K562 (cell line): ENCODE results near the gene DPYSL4. TPM values are rescaled to one million over a fixed set of nuclear protein-coding genes. Genes with fewer than 3 reads are reported as not detected.

Source experiments
- ATAC-seq: fragments of 200-7000 bp; cut with Tn5 transposase; 3 replicates; pipeline ENCODE4 v1.9.1; 2020; ENCODE audit warnings: moderate library complexity
- BruUV-seq: library from RNA; stranded (reverse); fragments of 400-500 nt; replicated peaks from 2 replicates; lab custom pipeline; 2021; lab: Mats Ljungman, UMichigan
- CTCF ChIA-PET: fragments of 300-600 bp; formaldehyde crosslinking; extraction: SDS; loops from one replicate; lab custom pipeline; 2021; ENCODE audit warnings: low intra/inter-chr PET ratio; lab: Yijun Ruan, JAX
- POLR2A ChIA-PET: fragments of 300-600, 350-650 bp; sonication (Branson Sonifier 250); formaldehyde crosslinking; extraction: SDS; loops from one replicate; lab custom pipeline; 2021; ENCODE audit warnings: antibody characterized with exemption, inconsistent platforms; lab: Yijun Ruan, JAX
- DNase-seq, 4 experiments: peaks; one replicate each; pipeline versions ENCODE4 v3.0.0 to v3.0.0-alpha.2; 2011 to 2018; ENCODE audit warnings: low spot score in 3 of 4, mixed read lengths in 3 of 4; ENCODE audit errors: extremely low read depth in 1 of 4
- FAIRE-seq: peaks from 2 replicates; lab custom pipeline; 2011; peaks lifted over from hg19 to GRCh38; lab: Jason Lieb, UNC
- H2AFZ ChIP-seq: 2 replicates; pipeline ENCODE4 v1.6.0; 2011; ENCODE audit warnings: low read depth, low read length, control low read depth, inconsistent platforms
- H3K27ac ChIP-seq: fragments of 200-600 bp; 3 replicates; pipeline ENCODE4 v1.8.0; 2011; ENCODE audit warnings: low read depth, mild to moderate bottlenecking, control low read depth, inconsistent platforms, low read length, moderate library complexity, mixed read lengths; ENCODE audit errors: extremely low read depth
- H3K27me3 ChIP-seq, 2 experiments: fragments of 300-600 bp in 1 of 2; 2 replicates in 1 of 2; 3 replicates in 1 of 2; pipeline versions ENCODE4 v1.6.0 to v1.8.0; 2011; ENCODE audit warnings: inconsistent platforms in 2 of 2, low read length in 2 of 2, mild to moderate bottlenecking in 1 of 2, mixed read lengths in 1 of 2, moderate library complexity in 1 of 2; ENCODE audit not compliant: control insufficient read depth in 2 of 2, insufficient read depth in 2 of 2
- H3K36me3 ChIP-seq: fragments of 300-600 bp; 3 replicates; pipeline ENCODE4 v1.8.0; 2011; ENCODE audit warnings: mild to moderate bottlenecking, low read length, inconsistent platforms; ENCODE audit not compliant: control insufficient read depth, insufficient read depth
- H3K4me1 ChIP-seq, 2 experiments: fragments of 200-600 bp in 1 of 2; replicated peaks in 1 of 2; 2 replicates in 1 of 2; 3 replicates in 1 of 2; pipeline versions ENCODE4 v1.5.1 to v1.8.0; 2011; ENCODE audit warnings: inconsistent platforms in 2 of 2, low read length in 2 of 2, mild to moderate bottlenecking in 1 of 2, mixed read lengths in 1 of 2, moderate library complexity in 1 of 2; ENCODE audit not compliant: control insufficient read depth in 2 of 2, insufficient read depth in 2 of 2
- H3K4me2 ChIP-seq: 2 replicates; pipeline ENCODE4 v1.6.1; 2011; ENCODE audit warnings: low read length, control low read depth, inconsistent platforms, mixed read lengths; ENCODE audit not compliant: insufficient read depth
- H3K4me3 ChIP-seq: fragments of 200-600 bp; sonication (generic), shearing (Covaris generic); 2 replicates; pipeline ENCODE4 v1.5.1; 2016; ENCODE audit warnings: control low read depth, inconsistent platforms
- H3K79me2 ChIP-seq: fragments of 200-600 bp; 3 replicates; pipeline ENCODE4 v1.8.0; 2011; ENCODE audit warnings: low read length, inconsistent platforms; ENCODE audit not compliant: control insufficient read depth, insufficient read depth
- H3K9ac ChIP-seq, 2 experiments: 2 replicates each; pipeline versions ENCODE4 v1.6.0 to v1.6.1; 2011; ENCODE audit warnings: low read depth in 2 of 2, low read length in 2 of 2, control low read depth in 1 of 2, inconsistent platforms in 1 of 2, mild to moderate bottlenecking in 1 of 2, mixed read lengths in 1 of 2; ENCODE audit not compliant: insufficient read depth in 1 of 2
- H3K9me1 ChIP-seq: one replicate; pipeline ENCODE4 v1.6.0; 2011; ENCODE audit warnings: inconsistent platforms, mild to moderate bottlenecking, low read length, moderate library complexity; ENCODE audit not compliant: control insufficient read depth, insufficient read depth
- H3K9me3 ChIP-seq: replicated peaks from 2 replicates; pipeline ENCODE4 v1.5.1; 2011; ENCODE audit warnings: low read depth, low read length, inconsistent platforms; ENCODE audit not compliant: control insufficient read depth, insufficient read depth
- H4K20me1 ChIP-seq: replicated peaks from 2 replicates; pipeline ENCODE4 v1.6.1; 2011; ENCODE audit warnings: low read length, inconsistent platforms, mixed read lengths; ENCODE audit not compliant: control insufficient read depth, insufficient read depth
- ATF2 ChIP-seq: sonication (generic); formaldehyde crosslinking; IDR thresholded peaks from 2 replicates; pipeline ENCODE4 v1.8.1; 2022; ENCODE audit warnings: missing genetic modification reagents
- BCLAF1 ChIP-seq, 2 experiments: fragments of 450-650 bp in 1 of 2; IDR thresholded peaks; 2 replicates each; pipeline ENCODE4 v1.6.1; 2011 to 2017; ENCODE audit warnings: low read depth in 2 of 2, antibody characterized with exemption in 1 of 2, borderline replicate concordance in 1 of 2, low read length in 1 of 2, mild to moderate bottlenecking in 1 of 2, mixed read lengths in 1 of 2; ENCODE audit not compliant: control insufficient read depth in 1 of 2
- DDX20 ChIP-seq: fragments of 450-650 bp; IDR thresholded peaks from 2 replicates; pipeline ENCODE4 v1.6.1; 2016; ENCODE audit warnings: missing genetic modification characterization, low read depth, mild to moderate bottlenecking, missing compliant biosample characterization, moderate library complexity
- DPF2 ChIP-seq: fragments of 450-650 bp; IDR thresholded peaks from 2 replicates; pipeline ENCODE4 v1.6.1; 2016
- EGR1 ChIP-seq: fragments of 450-650 bp; conservative IDR thresholded peaks from 2 replicates; pipeline ENCODE4 v1.6.1; 2017; ENCODE audit warnings: mild to moderate bottlenecking
- ELF1 ChIP-seq: fragments of 200-800 bp; sonication (Bioruptor generic); IDR thresholded peaks from 2 replicates; pipeline ENCODE4 v1.6.1; 2016; ENCODE audit warnings: missing genetic modification characterization, missing compliant biosample characterization
- FUS ChIP-seq: fragments of 200-400 bp; formaldehyde crosslinking; optimal IDR thresholded peaks from 2 replicates; pipeline ENCODE3; 2017; ENCODE audit warnings: low read depth, low read length
- MAFK ChIP-seq: IDR thresholded peaks from 2 replicates; pipeline ENCODE4 v1.6.1; 2011; ENCODE audit warnings: low read length, improper control_type of control experiment
- MBD2 ChIP-seq: sonication (generic); IDR thresholded peaks from 2 replicates; pipeline ENCODE4 v1.6.1; 2016; ENCODE audit warnings: low read depth, borderline replicate concordance
- SAFB2 ChIP-seq: fragments of 200-400 bp; formaldehyde crosslinking; IDR thresholded peaks from 2 replicates; pipeline ENCODE4 v1.6.1; 2018; ENCODE audit warnings: borderline replicate concordance, low read length, low read depth, moderate library complexity; ENCODE audit not compliant: severe bottlenecking
- SMC3 ChIP-seq: conservative IDR thresholded peaks from 2 replicates; pipeline ENCODE4 v1.6.1; 2011; ENCODE audit warnings: low read depth, low read length, improper control_type of control experiment; ENCODE audit not compliant: insufficient read depth
- TARDBP ChIP-seq: fragments of 450-650 bp; IDR thresholded peaks from 2 replicates; pipeline ENCODE4 v1.6.1; 2016
- USF1 ChIP-seq: sonication (generic); formaldehyde crosslinking; IDR thresholded peaks from 2 replicates; pipeline ENCODE4 v1.9.0; 2022; ENCODE audit warnings: mild to moderate bottlenecking, missing genetic modification reagents
- ZNF23 ChIP-seq: fragments of 250-450 bp; sonication (Bioruptor Pico); IDR thresholded peaks from 2 replicates; pipeline ENCODE4 v1.4.0; 2020; ENCODE audit warnings: mild to moderate bottlenecking
- ZNF436 ChIP-seq: fragments of 250-450, 450-650 bp; sonication (Bioruptor Pico); formaldehyde crosslinking; IDR thresholded peaks from 2 replicates; pipeline ENCODE4 v1.7.0; 2020; ENCODE audit warnings: mild to moderate bottlenecking
- ZNF695 ChIP-seq: fragments of 450-650 bp; formaldehyde crosslinking; IDR thresholded peaks from 2 replicates; pipeline ENCODE4 v1.4.0; 2020; ENCODE audit warnings: mild to moderate bottlenecking, moderate library complexity
- ZSCAN29 ChIP-seq: fragments of 450-650 bp; IDR thresholded peaks from 2 replicates; pipeline ENCODE4 v1.6.1; 2017
- WGBS: fragments of 100-300 bp; shearing (Covaris generic); methylation state at CpG from one replicate; pipeline ENCODE4 v1.1.6; 2016; ENCODE audit warnings: low coverage, mixed read lengths; ENCODE audit not compliant: insufficient coverage; ENCODE audit errors: missing lambda C conversion rate; 5-methylcytosine and 5-hydroxymethylcytosine counted together
- in situ Hi-C: fragments of 300-500 bp; cut with MboI; formaldehyde crosslinking; loops from 4 replicates; pipeline ENCODE4 v1.15.0; 2018; ENCODE audit warnings: inconsistent platforms, mixed read lengths
- intact Hi-C: fragments of 100-400 bp; cut with micrococcal nuclease; formaldehyde crosslinking; loops from 2 replicates; pipeline ENCODE4 v1.14.2; 2022
- polyA plus RNA-seq, 8 experiments: library from polyadenylated mRNA; depleted of rRNA in 4 of 8; stranded (reverse) in 5 of 8; unstranded in 3 of 8; fragments of >200 nt; fragmentation: Nextera tagmentation in 2 of 8; fragmentation: Illumina TruSeq in 1 of 8; extraction: Ambion mirVana in 2 of 8; extraction: Trizol in 1 of 8; gene quantifications; 2 replicates each; pipeline versions ENCODE4 v1.2.1 to v1.2.3, GENCODE V29; 2011 to 2014; ENCODE audit warnings: inconsistent platforms in 1 of 8, missing spikeins in 1 of 8
- total RNA-seq, 7 experiments: library from RNA; depleted of rRNA in 6 of 7; stranded (reverse); fragments of >200 nt in 6 of 7; fragmentation: Illumina TruSeq in 2 of 7; extraction: Trizol in 2 of 7; gene quantifications; 2 replicates each; pipeline versions ENCODE4 v1.2.1 to v1.2.3, GENCODE V29; 2011 to 2021; ENCODE audit warnings: low replicate concordance in 1 of 7

The DPYSL4 gene
- total and polyA plus RNA-seq, 9 of the 15 experiments (the other 6 are each of a cell fraction or from before 2014, with no cell fraction given): 0.03 TPM; not detected in 8

GRCh38 chr10:132167976-132168375, 18.8 kb upstream of the DPYSL4 start:
- Histone ChIP-seq H3K9me1 (no peaks in the 10 kb centered on the region), H4K20me1 (peaks cover 5% of the 10 kb centered on the region; the same call in 1 of the 2 replicates), H3K9ac (no peak overlapping the region), H3K4me2 (no peak overlapping the region), H3K27me3 (peaks cover 2 to 55% of the 10 kb centered on the region in 2 experiments; a peak in 4 of 5 replicates), H3K9me3 (no peaks in the 10 kb centered on the region), H3K27ac (no peak overlapping the region), H3K4me1 (peaks cover 0 to 22% of the 10 kb centered on the region in 2 experiments; a peak in 3 of 5 replicates), H3K4me3 (no peak overlapping the region), H3K36me3 (no peaks in the 10 kb centered on the region), H3K79me2 (no peaks in the 10 kb centered on the region), H2AFZ (no peak overlapping the region)
- CTCF ChIA-PET: no interaction called here
- no TSS peak for BruUV-seq
- POLR2A ChIA-PET: interaction anchor here (0.5 to 0.6 kb wide), 2 partner anchors 439 to 765 kb away, joined by 3 read pairs; no protein-coding TSS in a partner anchor
- no peak for FAIRE-seq
- in situ Hi-C loops: no loop called here
- intact Hi-C loops: no loop called here
- WGBS: 6% methylated on average over 11 of the region's 17 CpGs
- ATAC-seq: no peak
- no peak for DNase-seq
- TF ChIP-seq DDX20 (tag) (no peak), MAFK (no peak), FUS (no peak), TARDBP (no peak), ZNF695 (CRISPR knock-in tag) (no peak), ZSCAN29 (no peak), USF1 (CRISPR knock-in tag) (no peak), ZNF23 (CRISPR knock-in tag) (no peak), SAFB2 (no peak), MBD2 (no peak), EGR1 (no peak), DPF2 (no peak), BCLAF1 (IDR thresholded peaks at IDR 0.05; ENCODE audit: borderline replicate concordance in 1 of 2, control insufficient read depth in 1 of 2, low read depth in 2 of 2, low read length in 1 of 2) (no peak), ATF2 (no peak), ZNF436 (CRISPR knock-in tag) (no peak), SMC3 (no peak), ELF1 (tag) (no peak)
